AG10803 (cell line): Measurements from ENCODE around the gene SUGCT.
"Not testable (repeated sequence)": the region's sequence is repeated elsewhere in the genome, so short reads cannot be mapped to it uniquely, and the experiment has no call there.

Experiments used
- DNase-seq: peaks from one replicate; pipeline ENCODE4 v3.0.0; 2010; ENCODE audit warnings: low read depth
- H3K4me3 ChIP-seq: 2 replicates; pipeline ENCODE4 v1.5.1; 2011; ENCODE audit warnings: mild to moderate bottlenecking, low read length, control low read depth
- CTCF ChIP-seq: conservative IDR thresholded peaks from 2 replicates; pipeline ENCODE4 v1.5.1; 2011; ENCODE audit warnings: mild to moderate bottlenecking, low read length, control low read depth, inconsistent platforms

Gene SUGCT

DNA sequence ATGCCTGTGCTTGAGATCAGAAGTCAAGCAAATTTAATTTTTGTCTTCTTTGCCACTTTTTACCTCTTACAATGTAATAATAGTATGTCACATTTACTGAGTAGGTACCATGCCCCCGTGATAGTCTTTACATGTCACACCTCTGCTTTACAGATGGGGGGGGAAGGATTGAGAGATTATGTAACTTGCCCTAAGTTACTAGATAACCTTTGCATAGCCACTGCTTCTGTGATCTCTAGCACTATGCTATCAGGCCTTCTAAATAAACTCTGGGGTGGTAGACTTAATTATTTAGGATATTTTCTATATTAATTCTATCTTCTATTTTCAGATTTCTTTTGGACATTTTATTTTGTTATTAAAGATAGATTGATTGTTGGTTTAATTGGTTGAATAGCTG, 514.4 kb downstream of the SUGCT start:
- no peak overlapping the region for H3K4me3 ChIP-seq
- no peak for TF ChIP-seq CTCF
- DNase-seq, result no peak

- not testable (repeated sequence) for H3K4me3 ChIP-seq, DNase-seq
Observed at GRCh38 chr7:40650903-40651302, 516.1 kb downstream of the SUGCT start.

DNA sequence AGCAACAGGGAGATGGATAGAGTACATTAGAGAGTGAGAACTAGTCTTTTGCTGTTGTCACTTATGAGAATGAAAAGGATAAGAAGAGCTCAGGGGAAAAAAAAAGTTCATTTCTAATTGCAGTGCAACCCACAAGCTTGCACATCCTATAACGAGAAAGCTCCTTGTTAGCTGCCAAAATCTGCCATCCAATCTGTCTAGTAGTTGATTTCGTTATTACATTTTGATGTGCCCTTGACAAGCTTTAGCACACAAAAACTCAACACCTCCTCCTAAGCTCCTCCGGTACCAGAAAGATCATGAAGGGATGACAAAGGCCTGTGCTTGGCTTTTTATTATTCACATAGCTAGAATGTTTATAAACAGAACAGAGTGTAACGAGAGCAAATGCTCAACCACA, 519.4 kb downstream of the SUGCT start:
- no peak overlapping the region for H3K4me3 ChIP-seq
- TF ChIP-seq CTCF, result no peak
- no peak for DNase-seq

- DNase-seq, result no peak
- TF ChIP-seq CTCF, result no peak
- no peak overlapping the region for H3K4me3 ChIP-seq
Observed at GRCh38 chr7:40655426-40655825, 520.6 kb downstream of the SUGCT start.

DNA sequence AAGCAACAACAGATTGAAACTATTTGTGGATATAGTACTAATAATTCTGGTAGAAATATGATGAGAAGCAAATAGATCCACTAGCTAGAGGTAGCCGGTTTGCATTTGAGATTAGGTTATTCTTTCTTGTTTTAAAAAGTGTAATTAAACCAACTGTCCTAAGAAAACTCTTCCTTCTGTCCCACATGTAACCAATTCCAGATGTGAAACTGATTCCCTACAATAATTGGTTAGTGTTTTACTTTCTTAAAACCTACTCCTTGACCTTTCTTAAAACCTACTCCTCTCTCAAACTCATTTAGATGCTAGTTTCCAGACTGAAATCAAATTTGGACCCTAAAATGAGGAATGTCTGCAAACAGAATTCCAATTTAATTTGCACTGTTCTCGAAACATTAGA, 521.5 kb downstream of the SUGCT start:
- no peak for DNase-seq
- H3K4me3 ChIP-seq, result no peak overlapping the region
- TF ChIP-seq CTCF, result no peak

DNA sequence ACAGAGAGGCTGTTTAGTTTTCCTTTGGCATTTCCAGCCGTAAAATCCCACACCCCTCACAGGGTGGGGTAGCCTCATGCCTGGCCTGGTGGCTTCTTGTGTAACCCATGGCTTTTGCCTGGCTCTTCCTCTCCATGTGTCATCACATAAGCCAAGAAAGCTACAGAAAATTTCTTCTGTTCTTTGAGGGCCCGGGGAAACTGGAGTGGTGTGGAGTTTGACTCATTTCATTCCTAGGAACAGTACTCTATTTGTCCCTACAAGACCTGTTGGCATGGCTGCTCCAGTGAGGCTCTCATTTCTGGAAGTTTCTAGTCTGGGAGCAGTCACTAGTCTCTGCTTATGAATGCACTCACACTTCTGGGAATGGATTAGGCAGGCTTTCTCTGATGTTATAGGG, 523.9 kb downstream of the SUGCT start:
- peak; percentile 82 for DNase-seq
- no peak overlapping the region for H3K4me3 ChIP-seq
- TF ChIP-seq CTCF, result no peak

DNA sequence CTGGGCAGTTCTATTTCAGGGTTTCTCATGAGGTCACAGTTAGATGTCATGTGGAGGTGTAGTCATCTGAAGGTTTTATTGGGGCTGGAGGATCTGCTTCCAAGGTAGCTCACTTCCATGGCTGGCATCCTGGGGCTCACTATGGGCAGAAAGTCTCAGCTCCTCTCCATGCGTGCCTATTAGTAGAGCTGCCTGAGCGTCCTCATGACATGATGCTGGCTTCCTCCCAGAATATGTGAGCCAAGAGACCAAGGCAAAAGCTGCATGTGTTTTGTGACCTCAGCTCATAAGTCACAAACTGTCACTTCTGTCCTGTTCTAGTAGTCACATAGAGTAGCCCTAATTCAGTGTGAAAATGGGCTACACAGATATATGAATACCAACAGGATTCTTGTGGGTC, 524.4 kb downstream of the SUGCT start:
- TF ChIP-seq CTCF, result no peak
- DNase-seq, result peak; percentile 68
- H3K4me3 ChIP-seq, result no peak overlapping the region

- peak; percentile 69 for DNase-seq
- H3K4me3 ChIP-seq, result no peak overlapping the region
- TF ChIP-seq CTCF, result no peak
Observed at GRCh38 chr7:40673285-40673684, 538.5 kb downstream of the SUGCT start.
